ENCODE results near the gene MUCL3.
A peak's percentile ranks its signal among the peaks of the same experiment; 100 is the strongest.
"Not testable (repeated sequence)": the region's sequence is repeated elsewhere in the genome, so short reads cannot be mapped to it uniquely, and the experiment has no call there.

The MUCL3 gene

GRCh38 chr6:30940361-30940986 lies at the start of gene MUCL3:
Gene MUCL3 (plus strand): TSS chr6:30940973. CDS start chr6:30941000, 27 bp downstream.
- no peak for DNase-seq
- intact Hi-C loops (cut with DNase I) = no loop called here

GRCh38 chr6:30891450-30891723 lies 49.4 kb upstream of the MUCL3 start:
- intact Hi-C loops (cut with DNase I) = no loop called here
- peak in 2 of 42 donors; percentile 1 to 13 for DNase-seq

GRCh38 chr6:30891816-30892538 lies 48.8 kb upstream of the MUCL3 start:
- intact Hi-C loops (cut with DNase I) = no loop called here
- peak in 5 of 42 donors; percentile 2 to 33 (median 11) for DNase-seq

- DNase-seq = peak in 3 of 42 donors; percentile 6 to 32 (median 11)
- intact Hi-C loops (cut with DNase I) = no loop called here
These were observed 47.7 kb upstream of the MUCL3 start for GRCh38 chr6:30893001-30893591.

GRCh38 chr6:30893666-30894065 lies 47.1 kb upstream of the MUCL3 start:
- DNase-seq = peak in 2 of 42 donors; percentile 1 to 13
- intact Hi-C loops (cut with DNase I) = no loop called here

GRCh38 chr6:30894381-30894780 lies 46.4 kb upstream of the MUCL3 start:
- DNase-seq = peak in 1 of 42 donors; percentile 3

GRCh38 chr6:30894935-30895334 lies 45.8 kb upstream of the MUCL3 start:
- intact Hi-C loops (cut with DNase I) = no loop called here
- no peak for DNase-seq

More at GRCh38 chr6:30894381-30894780, 46.4 kb upstream of the MUCL3 start:
- intact Hi-C loops (cut with DNase I) = no loop called here

- no peak for DNase-seq
These were observed 45.4 kb upstream of the MUCL3 start for GRCh38 chr6:30895343-30895742.

GRCh38 chr6:30896541-30896940 lies 44.2 kb upstream of the MUCL3 start:
- intact Hi-C loops (cut with DNase I) = no loop called here
- no peak for DNase-seq

More at GRCh38 chr6:30895343-30895742, 45.4 kb upstream of the MUCL3 start:
- intact Hi-C loops (cut with DNase I) = no loop called here

- DNase-seq = no peak
- intact Hi-C loops (cut with DNase I) = no loop called here
These were observed 42.9 kb upstream of the MUCL3 start for GRCh38 chr6:30897882-30898281.

- DNase-seq = no peak
- intact Hi-C loops (cut with DNase I) = no loop called here
These were observed 41.9 kb upstream of the MUCL3 start for GRCh38 chr6:30898750-30899360.

GRCh38 chr6:30900863-30901417 lies 39.8 kb upstream of the MUCL3 start:
- intact Hi-C loops (cut with DNase I) = no loop called here
- no peak for DNase-seq

GRCh38 chr6:30901436-30901835 lies 39.3 kb upstream of the MUCL3 start:
- DNase-seq = no peak
- intact Hi-C loops (cut with DNase I) = no loop called here

GRCh38 chr6:30902196-30902595 lies 38.6 kb upstream of the MUCL3 start:
- intact Hi-C loops (cut with DNase I); DNase-seq: not testable (repeated sequence)

GRCh38 chr6:30902709-30903108 lies 38.1 kb upstream of the MUCL3 start:
- DNase-seq = no peak
- intact Hi-C loops (cut with DNase I) = no loop called here

- intact Hi-C loops (cut with DNase I) = no loop called here
- DNase-seq = no peak
These were observed 37.5 kb upstream of the MUCL3 start for GRCh38 chr6:30903236-30903635.

GRCh38 chr6:30907290-30907757 lies 33.4 kb upstream of the MUCL3 start:
- DNase-seq; intact Hi-C loops (cut with DNase I): not testable (repeated sequence)

GRCh38 chr6:30907758-30908591 lies 32.8 kb upstream of the MUCL3 start, which contains the start of gene GTF2H4:
Gene GTF2H4 (plus strand): TSS chr6:30908207.
- peak; percentile 94 to 99 (median 98) for DNase-seq
- intact Hi-C loops (cut with DNase I) = no loop called here

- DNase-seq = no peak
- intact Hi-C loops (cut with DNase I) = no loop called here
These were observed 32.1 kb upstream of the MUCL3 start for GRCh38 chr6:30908700-30909099.
